Esophagus (tissue), 2 donors: ENCODE results near the gene CTSO. TPM values are rescaled to one million over a fixed set of nuclear protein-coding genes. Genes with fewer than 3 reads are reported as not detected.

ENCODE experiments used
- H3K27ac ChIP-seq, 2 donors: one replicate each; pipeline ENCODE4 v1.5.1; 2013; ENCODE audit warnings: low read depth in 2 of 2, mild to moderate bottlenecking in 2 of 2, inconsistent platforms in 1 of 2, low read length in 1 of 2, moderate library complexity in 1 of 2
- H3K27me3 ChIP-seq, 2 donors: one replicate each; pipeline ENCODE4 v1.6.1; 2013; ENCODE audit warnings: low read length in 2 of 2, control low read depth in 1 of 2, mild to moderate bottlenecking in 1 of 2; ENCODE audit not compliant: insufficient read depth in 2 of 2, control insufficient read depth in 1 of 2
- H3K36me3 ChIP-seq, 2 donors: one replicate each; pipeline ENCODE4 v1.6.1; 2013; ENCODE audit warnings: low read length in 1 of 2; ENCODE audit not compliant: control insufficient read depth in 2 of 2, insufficient read depth in 2 of 2
- H3K4me1 ChIP-seq, 2 donors: one replicate each; pipeline ENCODE4 v1.6.1; 2013; ENCODE audit warnings: low read length in 1 of 2; ENCODE audit not compliant: control insufficient read depth in 2 of 2, insufficient read depth in 2 of 2
- H3K4me3 ChIP-seq, 2 donors: one replicate each; pipeline ENCODE4 v1.5.1; 2013; ENCODE audit warnings: low read length in 2 of 2, mild to moderate bottlenecking in 2 of 2, low read depth in 1 of 2, moderate library complexity in 1 of 2
- H3K9me3 ChIP-seq, 2 donors: one replicate each; pipeline ENCODE4 v1.6.1; 2013; ENCODE audit warnings: mild to moderate bottlenecking in 2 of 2, low read depth in 1 of 2, low read length in 1 of 2, moderate library complexity in 1 of 2; ENCODE audit not compliant: control insufficient read depth in 2 of 2, insufficient read depth in 1 of 2
- WGBS, 2 donors: extraction: QIAGEN DNeasy Blood & Tissue Kit; methylation state at CpG; one replicate each; pipeline ENCODE4 v1.1.7; 2013; 5-methylcytosine and 5-hydroxymethylcytosine counted together
- polyA plus RNA-seq, 2 donors: library from polyadenylated mRNA; stranded (reverse); fragments of 200-250 nt; gene quantifications; one replicate each; pipeline ENCODE4 v1.2.3, GENCODE V29; 2013
- donor health status: healthy with polysubstance abuse.
- donor health status: Bipolar disorder and iron deficiency.

The CTSO gene, protein sequence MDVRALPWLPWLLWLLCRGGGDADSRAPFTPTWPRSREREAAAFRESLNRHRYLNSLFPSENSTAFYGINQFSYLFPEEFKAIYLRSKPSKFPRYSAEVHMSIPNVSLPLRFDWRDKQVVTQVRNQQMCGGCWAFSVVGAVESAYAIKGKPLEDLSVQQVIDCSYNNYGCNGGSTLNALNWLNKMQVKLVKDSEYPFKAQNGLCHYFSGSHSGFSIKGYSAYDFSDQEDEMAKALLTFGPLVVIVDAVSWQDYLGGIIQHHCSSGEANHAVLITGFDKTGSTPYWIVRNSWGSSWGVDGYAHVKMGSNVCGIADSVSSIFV
- 1 to 10 TPM in 1 of 2 donors, under 1 TPM in 1; 0.96 to 2.6 TPM for polyA plus RNA-seq

DNA sequence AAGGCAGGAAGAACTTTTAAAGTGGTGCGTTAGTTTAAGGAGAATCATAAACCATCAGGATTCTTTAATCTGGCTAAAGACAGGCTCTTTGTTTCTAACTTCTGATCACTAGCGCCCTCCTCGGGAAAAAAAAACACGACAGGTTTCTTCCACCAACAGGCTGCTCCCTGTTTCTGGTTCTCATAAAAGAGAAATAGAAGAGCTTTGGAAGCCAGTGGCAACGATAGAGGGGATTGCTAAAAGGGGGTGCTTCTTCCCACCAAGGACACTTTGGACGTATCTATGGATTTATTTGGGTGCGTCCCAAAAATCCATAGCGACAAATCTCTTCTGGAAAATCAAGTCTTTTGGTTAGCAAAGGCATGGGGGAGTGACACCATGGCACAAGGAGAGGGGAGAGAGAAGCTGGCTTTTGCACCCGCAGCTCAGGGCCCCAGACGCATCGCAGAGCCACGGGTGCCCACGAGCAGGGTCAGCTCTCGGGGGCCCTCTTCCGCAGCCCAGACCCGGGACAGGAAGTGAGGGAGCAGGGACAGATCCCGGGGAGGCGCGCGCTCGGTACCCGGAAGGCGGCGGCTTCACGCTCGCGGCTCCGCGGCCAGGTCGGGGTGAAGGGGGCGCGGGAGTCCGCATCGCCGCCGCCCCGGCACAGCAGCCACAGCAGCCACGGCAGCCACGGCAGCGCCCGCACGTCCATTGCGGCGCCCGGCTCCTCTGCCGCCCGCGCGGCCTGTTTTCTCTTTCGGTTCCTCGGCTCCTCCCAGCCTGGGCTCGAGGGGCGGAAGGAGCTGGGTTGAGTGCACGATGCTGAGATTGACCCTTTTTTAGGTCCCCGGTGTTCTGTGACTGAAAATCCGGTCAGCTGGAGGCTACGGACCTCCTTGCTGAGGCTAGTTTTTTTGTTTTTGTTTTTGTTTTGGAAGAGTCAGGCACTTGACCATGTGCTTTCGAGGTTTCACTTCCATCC, at the start of gene CTSO:
CTSO (minus strand) TSS at position 716 of the 967 bp plus-strand sequence; CDS start at position 697, 19 bp downstream.
- H3K36me3 ChIP-seq: no peaks in the 10 kb centered on the region
- no peaks in the 10 kb centered on the region for H3K4me1 ChIP-seq
- peak within 1 kb of the TSS; percentile 78 to 82 for H3K4me3 ChIP-seq
- WGBS, 2 donors: 0 to 1% methylated on average over 41 to 58 of the region's 58 CpGs
- no peaks in the 10 kb centered on the region for H3K9me3 ChIP-seq
- no peaks in the 10 kb centered on the region for H3K27me3 ChIP-seq
- peak within 1 kb of the TSS; percentile 97 for H3K27ac ChIP-seq

DNA sequence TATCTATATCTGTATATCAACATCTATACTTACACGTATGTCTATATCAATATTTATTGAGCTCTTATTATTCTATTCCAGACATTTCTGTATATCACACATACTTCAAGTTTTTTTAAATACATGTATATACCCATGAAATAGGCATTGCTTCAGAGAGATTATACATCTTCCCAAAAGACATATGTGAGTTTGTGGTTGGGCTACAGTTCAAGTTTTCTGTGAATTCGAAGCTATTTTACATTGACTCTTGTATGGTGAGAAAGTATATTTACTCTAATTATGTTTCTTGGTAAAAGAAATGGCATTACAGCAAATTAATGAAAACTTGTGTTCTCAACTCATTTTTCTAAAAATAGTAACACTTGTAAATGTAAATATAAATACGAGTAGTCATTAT, 46.8 kb upstream of the CTSO start:
- Histone ChIP-seq H3K27ac (no peak overlapping the region), H3K4me3 (no peak overlapping the region), H3K27me3 (no peaks in the 10 kb centered on the region), H3K36me3 (no peaks in the 10 kb centered on the region), H3K9me3 (no peaks in the 10 kb centered on the region), H3K4me1 (no peaks in the 10 kb centered on the region)
- WGBS, 2 donors: 80 to 84% methylated on average over 3 of the region's 3 CpGs

DNA sequence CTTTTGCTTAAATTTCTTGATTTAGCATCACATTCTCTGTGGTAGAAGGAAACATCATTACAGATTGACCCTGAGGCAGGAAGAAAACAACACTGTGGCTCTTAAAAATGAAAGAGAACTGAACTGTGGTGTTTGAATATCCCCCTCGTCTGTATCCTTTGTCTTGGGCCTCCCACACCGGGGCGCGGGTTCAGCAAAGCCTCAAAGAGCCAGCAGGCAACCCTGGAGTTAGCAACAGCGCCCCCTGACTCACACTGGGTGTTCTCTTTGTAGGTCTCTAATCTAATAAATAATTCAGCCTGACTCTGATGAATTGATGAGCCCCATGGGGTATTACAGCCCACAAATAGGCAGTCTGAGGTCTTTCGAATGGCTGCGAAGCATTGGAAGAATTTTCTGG, 46.1 kb upstream of the CTSO start:
- 44 to 47% methylated on average over 7 of the region's 7 CpGs for WGBS, 2 donors
- no peaks in the 10 kb centered on the region for H3K4me1 ChIP-seq

DNA sequence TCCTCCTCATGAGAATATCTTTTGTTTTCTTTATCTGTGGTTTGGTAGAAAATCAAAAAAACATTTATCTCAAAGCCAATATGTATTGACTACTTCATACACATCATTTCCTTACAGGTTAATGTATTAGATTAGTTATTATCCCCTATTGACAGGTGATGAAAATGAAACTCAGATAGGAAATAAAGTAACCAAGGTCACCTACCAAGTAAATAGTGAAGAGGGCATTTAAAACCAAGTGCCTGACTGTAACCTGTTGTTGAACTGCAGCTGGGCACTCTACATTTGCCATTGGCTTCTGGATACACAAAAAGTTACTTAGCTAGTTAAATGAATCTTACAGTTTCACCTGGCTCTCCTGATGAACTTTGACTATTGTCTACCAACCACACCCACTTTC, 41.4 kb upstream of the CTSO start:
- Histone ChIP-seq H3K9me3 (no peaks in the 10 kb centered on the region), H3K4me3 (no peak overlapping the region), H3K36me3 (no peaks in the 10 kb centered on the region), H3K27ac (no peak overlapping the region), H3K4me1 (no peaks in the 10 kb centered on the region), H3K27me3 (no peaks in the 10 kb centered on the region)

More for the DNA sequence above, 46.1 kb upstream of the CTSO start:
- Histone ChIP-seq H3K9me3 (no peaks in the 10 kb centered on the region), H3K36me3 (no peaks in the 10 kb centered on the region), H3K4me3 (no peak overlapping the region), H3K27ac (no peak overlapping the region), H3K27me3 (no peaks in the 10 kb centered on the region)

DNA sequence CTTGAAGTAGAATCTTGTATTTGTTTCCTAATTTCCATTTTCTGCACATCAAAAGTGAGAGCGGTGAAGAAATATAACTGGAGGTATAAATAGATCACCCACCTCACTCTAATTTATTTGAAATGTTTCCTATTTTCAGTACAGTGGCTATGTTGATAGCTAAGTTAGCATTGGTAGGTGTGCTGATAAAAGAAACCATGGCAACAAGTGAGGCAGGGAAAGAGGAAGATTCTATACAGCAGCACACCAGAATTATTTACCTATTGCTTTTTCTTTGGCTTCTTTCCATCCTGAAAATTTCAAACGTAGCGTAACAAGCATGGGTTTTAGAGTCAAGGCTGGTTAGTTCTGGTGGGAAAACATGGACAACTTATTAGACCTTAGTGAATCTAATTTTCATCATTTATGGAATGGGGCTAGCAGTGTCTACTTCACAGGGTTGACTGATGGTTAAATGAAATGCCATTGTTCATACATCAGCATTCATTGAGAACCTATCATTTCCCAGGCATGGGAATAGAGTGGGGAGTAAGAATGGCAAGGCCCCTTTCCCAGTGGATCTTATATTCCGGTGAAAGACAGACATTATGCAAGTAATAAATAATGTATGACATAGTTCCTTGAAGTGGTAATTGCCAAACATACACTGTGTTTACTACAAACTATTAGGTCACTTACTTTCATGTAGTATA, 30.6 kb upstream of the CTSO start:
- Histone ChIP-seq H3K27me3 (no peaks in the 10 kb centered on the region), H3K9me3 (no peaks in the 10 kb centered on the region), H3K36me3 (no peaks in the 10 kb centered on the region), H3K4me3 (no peak overlapping the region), H3K27ac (no peak overlapping the region), H3K4me1 (no peaks in the 10 kb centered on the region)
- 79 to 80% methylated on average over 4 of the region's 4 CpGs for WGBS, 2 donors

DNA sequence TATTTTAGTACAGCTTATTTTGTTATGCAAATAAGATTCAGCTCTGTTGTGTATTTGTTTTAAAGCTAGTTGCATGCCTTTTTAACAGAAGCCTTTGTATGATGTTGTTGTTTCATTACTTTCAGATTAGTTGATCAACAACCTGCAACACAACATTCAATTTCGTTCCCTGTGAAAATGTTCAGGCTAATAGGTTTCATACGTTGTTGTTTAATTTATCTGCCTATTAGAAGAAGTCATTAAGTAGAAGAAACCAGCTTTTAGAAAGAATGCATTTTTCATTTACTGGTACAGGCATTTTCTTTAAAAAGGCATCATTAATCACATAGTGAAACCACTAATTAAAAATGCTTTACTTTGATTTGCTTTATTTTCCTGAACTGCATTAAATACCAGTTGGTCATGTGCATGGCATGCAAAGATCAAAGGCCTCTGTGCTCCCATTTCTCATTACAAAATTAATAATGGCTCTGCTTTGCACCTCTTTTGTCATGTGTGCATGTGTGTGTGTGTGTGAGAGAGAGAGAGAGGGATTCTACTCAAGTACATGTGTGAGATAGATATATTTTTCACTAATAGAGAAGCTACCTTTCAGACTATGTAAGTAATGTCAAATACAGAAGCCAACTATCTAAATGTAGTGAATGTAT, 29.2 kb upstream of the CTSO start:
- Histone ChIP-seq H3K27ac (no peak overlapping the region), H3K27me3 (no peaks in the 10 kb centered on the region), H3K4me1 (no peaks in the 10 kb centered on the region), H3K4me3 (no peak overlapping the region), H3K36me3 (no peaks in the 10 kb centered on the region), H3K9me3 (no peaks in the 10 kb centered on the region)
- WGBS, 2 donors: 25 to 33% methylated on average over 2 of the region's 2 CpGs

DNA sequence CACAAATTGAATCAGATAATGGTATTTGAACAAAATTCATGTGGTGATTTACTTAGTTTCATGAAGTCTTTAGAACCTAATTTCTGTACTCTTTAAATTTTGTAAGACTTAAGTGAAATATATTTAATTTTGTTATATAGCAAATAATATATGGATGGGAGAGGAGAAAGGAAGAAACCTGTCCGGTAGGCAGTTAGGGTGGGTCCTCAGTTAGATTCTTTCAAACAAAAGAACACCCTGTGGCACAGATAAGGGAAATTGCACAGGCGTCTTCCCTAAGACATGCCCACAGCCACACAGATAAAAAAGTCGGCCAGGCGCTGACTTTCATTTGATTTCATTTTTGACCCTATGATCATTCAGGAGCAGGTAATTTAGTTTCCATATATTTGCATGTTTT, 25.1 kb upstream of the CTSO start:
- no peak overlapping the region for H3K27ac ChIP-seq
- H3K27me3 ChIP-seq: no peaks in the 10 kb centered on the region
- H3K4me3 ChIP-seq: no peak overlapping the region
- no peaks in the 10 kb centered on the region for H3K9me3 ChIP-seq
- WGBS, 2 donors: 72 to 90% methylated on average over 4 of the region's 4 CpGs
- no peaks in the 10 kb centered on the region for H3K4me1 ChIP-seq
- no peaks in the 10 kb centered on the region for H3K36me3 ChIP-seq

DNA sequence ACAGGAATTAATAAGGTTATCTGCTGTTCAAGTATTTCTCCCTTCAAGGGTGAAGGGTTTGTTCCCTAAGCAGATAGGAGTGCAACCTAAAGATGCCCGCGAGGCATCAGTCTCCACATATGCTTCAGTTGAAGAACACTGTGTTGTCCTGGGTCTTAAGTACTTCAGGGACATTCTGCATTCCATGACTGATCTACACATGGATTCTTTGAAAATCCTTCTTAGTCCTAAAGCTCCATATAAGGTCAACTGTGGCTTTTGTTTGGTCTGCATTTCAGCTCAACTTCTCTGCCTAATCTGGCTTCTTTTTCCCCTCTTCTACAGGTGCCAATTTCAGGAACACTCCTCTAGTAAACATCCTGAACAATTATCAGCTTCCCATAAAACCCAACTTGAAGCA, 21.8 kb upstream of the CTSO start:
- WGBS, 2 donors: 87 to 93% methylated on average over 2 of the region's 2 CpGs
- H3K4me1 ChIP-seq: no peaks in the 10 kb centered on the region
- no peaks in the 10 kb centered on the region for H3K9me3 ChIP-seq
- no peaks in the 10 kb centered on the region for H3K36me3 ChIP-seq
- no peak overlapping the region for H3K27ac ChIP-seq
- no peaks in the 10 kb centered on the region for H3K27me3 ChIP-seq
- no peak overlapping the region for H3K4me3 ChIP-seq

DNA sequence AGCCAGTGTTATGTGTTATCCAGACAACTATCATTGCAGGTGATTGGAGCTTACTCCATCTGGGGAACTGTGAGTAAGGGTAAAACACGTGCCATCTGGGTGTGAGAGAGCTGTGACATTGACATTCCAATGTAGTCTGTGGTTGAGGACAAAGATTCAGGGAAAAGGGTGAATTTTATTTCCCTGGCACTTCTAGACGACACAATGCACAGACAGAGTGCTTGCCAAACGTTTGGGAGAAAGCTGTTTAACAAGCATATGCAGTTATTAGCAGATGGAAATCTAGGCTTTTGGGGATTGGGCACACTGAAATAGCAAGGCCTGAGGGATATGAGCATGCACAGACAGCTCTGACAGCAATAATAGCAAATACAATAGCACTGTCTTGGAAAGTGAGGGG, 21.3 kb upstream of the CTSO start:
- no peaks in the 10 kb centered on the region for H3K36me3 ChIP-seq
- H3K4me1 ChIP-seq: no peaks in the 10 kb centered on the region
- no peaks in the 10 kb centered on the region for H3K9me3 ChIP-seq
- no peaks in the 10 kb centered on the region for H3K27me3 ChIP-seq
- H3K27ac ChIP-seq: no peak overlapping the region
- H3K4me3 ChIP-seq: no peak overlapping the region
- WGBS, 2 donors: 9 to 23% methylated on average over 3 of the region's 3 CpGs
